AG04449 (cell line): ENCODE results near the gene SPTBN4.
"Not testable (repeated sequence)": the region's sequence is repeated elsewhere in the genome, so short reads cannot be mapped to it uniquely, and the experiment has no call there.

Source experiments
- CTCF ChIA-PET: fragments of 350-600 bp; formaldehyde crosslinking; extraction: SDS; loops from one replicate; lab custom pipeline; 2021; ENCODE audit warnings: antibody characterized with exemption; lab: Yijun Ruan, JAX
- POLR2A ChIA-PET: fragments of 400-600, 350-600 bp; formaldehyde crosslinking; extraction: SDS; loops from one replicate; lab custom pipeline; 2020; ENCODE audit warnings: antibody characterized with exemption, inconsistent platforms; lab: Yijun Ruan, JAX
- DNase-seq: peaks from one replicate; pipeline ENCODE4 v3.0.0-alpha.2; 2010; ENCODE audit warnings: low read depth, low spot score
- H3K4me3 ChIP-seq: 2 replicates; pipeline ENCODE4 v1.5.1; 2011; ENCODE audit warnings: low read depth, mild to moderate bottlenecking, control low read depth, low read length
- TF ChIP-seq, protein P1 (sequence below): IDR thresholded peaks from one replicate; pipeline ENCODE4 v1.5.1; 2011; ENCODE audit warnings: mild to moderate bottlenecking, moderate library complexity, low read length, control low read depth, inconsistent platforms; ENCODE audit not compliant: insufficient read depth; ENCODE audit errors: missing control alignments

The SPTBN4 gene

GRCh38 chr19:40424637-40425449, 42.0 kb upstream of the SPTBN4 start:
- CTCF ChIA-PET = interaction anchor here (0.7 to 2.3 kb wide), 8 partner anchors 9 to 210 kb away, joined by 3 to 14 read pairs (median 4); no protein-coding TSS in a partner anchor
- TF ChIP-seq, protein P1, sequence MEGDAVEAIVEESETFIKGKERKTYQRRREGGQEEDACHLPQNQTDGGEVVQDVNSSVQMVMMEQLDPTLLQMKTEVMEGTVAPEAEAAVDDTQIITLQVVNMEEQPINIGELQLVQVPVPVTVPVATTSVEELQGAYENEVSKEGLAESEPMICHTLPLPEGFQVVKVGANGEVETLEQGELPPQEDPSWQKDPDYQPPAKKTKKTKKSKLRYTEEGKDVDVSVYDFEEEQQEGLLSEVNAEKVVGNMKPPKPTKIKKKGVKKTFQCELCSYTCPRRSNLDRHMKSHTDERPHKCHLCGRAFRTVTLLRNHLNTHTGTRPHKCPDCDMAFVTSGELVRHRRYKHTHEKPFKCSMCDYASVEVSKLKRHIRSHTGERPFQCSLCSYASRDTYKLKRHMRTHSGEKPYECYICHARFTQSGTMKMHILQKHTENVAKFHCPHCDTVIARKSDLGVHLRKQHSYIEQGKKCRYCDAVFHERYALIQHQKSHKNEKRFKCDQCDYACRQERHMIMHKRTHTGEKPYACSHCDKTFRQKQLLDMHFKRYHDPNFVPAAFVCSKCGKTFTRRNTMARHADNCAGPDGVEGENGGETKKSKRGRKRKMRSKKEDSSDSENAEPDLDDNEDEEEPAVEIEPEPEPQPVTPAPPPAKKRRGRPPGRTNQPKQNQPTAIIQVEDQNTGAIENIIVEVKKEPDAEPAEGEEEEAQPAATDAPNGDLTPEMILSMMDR = no peak
- POLR2A ChIA-PET = interaction anchor here (1.3 kb wide), 1 partner anchor 8 kb away, joined by 7 read pairs; no protein-coding TSS in a partner anchor
- H3K4me3 ChIP-seq = peak overlapping the region; percentile 90
- no peak for DNase-seq

- CTCF ChIA-PET = interaction anchor here (0.5 to 2.2 kb wide), 10 partner anchors 10 to 278 kb away, joined by 3 to 13 read pairs (median 4); partner anchors contain the start of gene BLVRB
- POLR2A ChIA-PET = interaction anchor here (0.5 to 2.1 kb wide), 18 partner anchors 8 to 178 kb away, joined by 3 to 37 read pairs (median 4); partner anchors contain the start of genes BLVRB, C19orf47, PLD3 and SERTAD3
Measured at GRCh38 chr19:40425450-40426287, 41.1 kb upstream of the SPTBN4 start, which contains the start of gene SERTAD1. SERTAD1 (minus strand) TSS chr19:40425992; CDS start chr19:40423546, 2,446 bp downstream.

DNA sequence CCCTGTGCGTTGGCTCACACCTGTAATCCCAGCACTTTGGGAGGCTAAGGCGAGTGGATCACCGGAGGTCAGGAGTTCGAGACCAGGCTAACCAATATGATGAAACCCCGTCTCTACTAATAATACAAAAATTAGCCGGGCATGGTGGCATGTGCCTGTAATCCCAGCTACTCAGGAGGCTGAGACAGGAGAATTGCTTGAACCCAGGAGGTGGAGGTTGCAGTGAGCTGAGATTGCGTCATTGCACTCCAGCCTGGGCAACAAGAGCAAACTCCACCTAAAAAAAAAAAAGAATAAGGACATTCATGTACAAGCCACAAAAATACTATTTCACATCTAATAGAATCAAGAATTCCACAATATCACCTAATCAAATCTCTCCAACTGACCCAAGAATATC, 38.6 kb upstream of the SPTBN4 start:
- H3K4me3 ChIP-seq, DNase-seq: not testable (repeated sequence)
- POLR2A ChIA-PET = interaction anchor here (1.1 kb wide), 1 partner anchor 15 kb away, joined by 4 read pairs; no protein-coding TSS in a partner anchor
- CTCF ChIA-PET = interaction anchor here (1.3 kb wide), 1 partner anchor 14 kb away, joined by 3 read pairs; no protein-coding TSS in a partner anchor

More at GRCh38 chr19:40425450-40426287, 41.1 kb upstream of the SPTBN4 start, which contains the start of gene SERTAD1:
- TF ChIP-seq, protein P1 = peak; percentile 62
- peak; percentile 94 for DNase-seq
- peak within 1 kb of the TSS; percentile 90 for H3K4me3 ChIP-seq

GRCh38 chr19:40430242-40430641, 36.6 kb upstream of the SPTBN4 start:
- CTCF ChIA-PET = interaction anchor here (1.0 kb wide), 1 partner anchor 9 kb away, joined by 3 read pairs; no protein-coding TSS in a partner anchor
- DNase-seq, POLR2A ChIA-PET, H3K4me3 ChIP-seq: not testable (repeated sequence)

GRCh38 chr19:40431698-40432097, 35.1 kb upstream of the SPTBN4 start:
- CTCF ChIA-PET = interaction anchor here (1.1 kb wide), 1 partner anchor 11 kb away, joined by 6 read pairs; no protein-coding TSS in a partner anchor
- POLR2A ChIA-PET = no interaction called here
- H3K4me3 ChIP-seq = no peak overlapping the region
- DNase-seq = no peak
- TF ChIP-seq, protein P1 = no peak

- ChIA-PET CTCF (interaction anchor here (1.1 to 3.2 kb wide), 7 partner anchors 9 to 202 kb away, joined by 4 to 14 read pairs (median 6); no protein-coding TSS in a partner anchor), POLR2A (interaction anchor here (1.2 to 1.6 kb wide), 3 partner anchors 8 to 12 kb away, joined by 7 to 11 read pairs (median 9); no protein-coding TSS in a partner anchor)
- DNase-seq, H3K4me3 ChIP-seq: not testable (repeated sequence)
Measured at GRCh38 chr19:40432760-40433159, 34.0 kb upstream of the SPTBN4 start.
